ENCODE measurements around the gene CDKN2B-AS1.

DNA sequence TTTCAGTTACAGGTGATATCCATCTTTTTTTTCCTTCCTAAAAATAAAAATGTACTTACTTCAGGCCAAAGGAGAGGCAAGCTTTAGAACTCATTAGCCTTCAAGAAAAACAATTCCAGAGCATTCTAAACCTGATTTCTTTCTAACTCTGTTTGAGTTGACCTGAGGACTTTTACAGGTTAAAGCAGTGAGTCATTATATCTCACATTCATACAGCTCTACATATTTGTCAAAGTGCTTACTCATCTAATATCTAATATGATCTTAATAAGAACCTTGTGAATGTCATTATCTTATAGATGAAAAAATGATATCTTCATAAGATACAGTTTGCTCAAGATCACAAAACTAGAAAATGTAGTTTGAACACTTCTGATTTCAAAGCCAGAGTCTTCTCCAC is 163.7 kb downstream of the CDKN2B-AS1 start:
- no peak for TF ChIP-seq POLR2A (IDR thresholded peaks at IDR 0.05; ENCODE audit: low read depth, low read length)
- no peak for TF ChIP-seq POLR2AphosphoS5 (IDR thresholded peaks at IDR 0.05; ENCODE audit: low read depth, low read length)

Data from GM12891 (cell line).